GM19324 (cell line): ENCODE results near the gene DHX34.
"Not testable (repeated sequence)": the region's sequence is repeated elsewhere in the genome, so short reads cannot be mapped to it uniquely, and the experiment has no call there.

Experiments
- ATAC-seq: cut with Tn5 transposase; IDR thresholded peaks from one replicate; pipeline ENCODE4 v1.9.1; 2021; ENCODE audit warnings: mild to moderate bottlenecking, moderate library complexity; ENCODE audit not compliant: unreplicated experiment, low FRiP score

The DHX34 gene

GRCh38 chr19:47383890-47384289 is 34.8 kb downstream of the DHX34 start:
- ATAC-seq: not testable (repeated sequence)

GRCh38 chr19:47384533-47384932 is 35.4 kb downstream of the DHX34 start:
- not testable (repeated sequence) for ATAC-seq

GRCh38 chr19:47386582-47386981 is 37.5 kb downstream of the DHX34 start:
- not testable (repeated sequence) for ATAC-seq

GRCh38 chr19:47387623-47388022 is 38.5 kb downstream of the DHX34 start:
- not testable (repeated sequence) for ATAC-seq

- ATAC-seq: not testable (repeated sequence)
Observed at GRCh38 chr19:47388721-47389120, 39.6 kb downstream of the DHX34 start.

- no peak for ATAC-seq
Observed at GRCh38 chr19:47389150-47389556, 40.0 kb downstream of the DHX34 start.

- ATAC-seq: no peak
Observed at GRCh38 chr19:47390533-47391488, 41.7 kb downstream of the DHX34 start.

GRCh38 chr19:47391510-47392223 is 42.6 kb downstream of the DHX34 start:
- no peak for ATAC-seq

GRCh38 chr19:47398707-47399597 is 49.8 kb downstream of the DHX34 start:
- ATAC-seq: no peak

- no peak for ATAC-seq
Observed at GRCh38 chr19:47402504-47402903, 53.4 kb downstream of the DHX34 start.

GRCh38 chr19:47404334-47405196 is 55.5 kb downstream of the DHX34 start:
- ATAC-seq: no peak

GRCh38 chr19:47405197-47405550 is 56.1 kb downstream of the DHX34 start:
- no peak for ATAC-seq

- ATAC-seq: no peak
Observed at GRCh38 chr19:47405854-47406417, 56.8 kb downstream of the DHX34 start.

GRCh38 chr19:47406711-47407416 is 57.7 kb downstream of the DHX34 start:
- ATAC-seq: no peak

GRCh38 chr19:47407417-47407774 is 58.3 kb downstream of the DHX34 start:
- no peak for ATAC-seq

- no peak for ATAC-seq
Observed at GRCh38 chr19:47408156-47408938, 59.2 kb downstream of the DHX34 start.

- ATAC-seq: no peak
Observed at GRCh38 chr19:47411101-47411500, 62.0 kb downstream of the DHX34 start.

GRCh38 chr19:47411696-47412095 is 62.6 kb downstream of the DHX34 start:
- not testable (repeated sequence) for ATAC-seq
